H1 (cell line): ENCODE data around the gene CIRBP. TPM values are rescaled to one million over a fixed set of nuclear protein-coding genes. Genes with fewer than 3 reads are reported as not detected.
A peak's percentile ranks its signal among the peaks of the same experiment; 100 is the strongest.

Experiments used
- CTCF ChIA-PET: fragments of 300-600 bp; sonication (Branson Sonifier 250); formaldehyde crosslinking; loops from one replicate; lab custom pipeline; 2021; ENCODE audit not compliant: partially characterized antibody; lab: Charles Lee
- POLR2A ChIA-PET: fragments of 300-600 bp; sonication (Branson Sonifier 250); formaldehyde crosslinking; loops from one replicate; lab custom pipeline; 2021; ENCODE audit warnings: inconsistent platforms; ENCODE audit not compliant: partially characterized antibody; lab: Charles Lee
- DNase-seq, 2 experiments: peaks; one replicate each; pipeline versions ENCODE4 v3.0.0 to v3.0.0-alpha.2; 2010 to 2022; ENCODE audit warnings: low spot score in 2 of 2, low read depth in 1 of 2, mixed read lengths in 1 of 2
- FAIRE-seq: peaks from 2 replicates; lab custom pipeline; 2011; peaks lifted over from hg19 to GRCh38; lab: Jason Lieb, UNC
- H2AFZ ChIP-seq: 2 replicates; pipeline ENCODE4 v1.8.1; 2012; ENCODE audit warnings: low read length, inconsistent platforms
- H2AK5ac ChIP-seq: 2 replicates; pipeline ENCODE4 v1.6.1; 2013; ENCODE audit warnings: low read depth, low read length
- H2BK120ac ChIP-seq: replicated peaks from 2 replicates; pipeline ENCODE3; 2013; ENCODE audit warnings: low read depth, low read length, inconsistent platforms
- H2BK12ac ChIP-seq: 2 replicates; pipeline ENCODE4 v1.6.1; 2013; ENCODE audit warnings: low read depth, low read length
- H2BK15ac ChIP-seq: 2 replicates; pipeline ENCODE4 v1.6.1; 2013; ENCODE audit warnings: low read length
- H2BK20ac ChIP-seq: 2 replicates; pipeline ENCODE4 v1.6.1; 2013; ENCODE audit warnings: low read length
- H2BK5ac ChIP-seq: 2 replicates; pipeline ENCODE4 v1.6.1; 2013; ENCODE audit warnings: low read depth, low read length
- H3K14ac ChIP-seq: 2 replicates; pipeline ENCODE4 v1.6.1; 2013; ENCODE audit warnings: inconsistent platforms; ENCODE audit not compliant: insufficient read length
- H3K18ac ChIP-seq: 2 replicates; pipeline ENCODE4 v1.6.1; 2013; ENCODE audit warnings: low read length; ENCODE audit errors: extremely low read depth
- H3K23ac ChIP-seq: 2 replicates; pipeline ENCODE4 v1.6.1; 2013; ENCODE audit warnings: inconsistent platforms; ENCODE audit not compliant: insufficient read length
- H3K23me2 ChIP-seq: 2 replicates; pipeline ENCODE4 v1.6.1; 2013; ENCODE audit warnings: low read depth, low read length
- H3K27ac ChIP-seq: 2 replicates; pipeline ENCODE4 v1.6.1; 2011; ENCODE audit warnings: low read depth, low read length, inconsistent platforms
- H3K27me3 ChIP-seq, 4 experiments: replicated peaks in 1 of 4; 1 replicate in 1 of 4; 2 replicates in 3 of 4; pipeline versions ENCODE4 v1.6.1 to v1.8.1; 2011 to 2013; ENCODE audit warnings: low read length in 3 of 4, mild to moderate bottlenecking in 3 of 4, inconsistent platforms in 2 of 4, mixed read lengths in 2 of 4, moderate library complexity in 1 of 4; ENCODE audit not compliant: control insufficient read depth in 3 of 4, insufficient read depth in 3 of 4; ENCODE audit errors: extremely low read depth in 1 of 4
- H3K36me3 ChIP-seq, 4 experiments: 2 replicates each; pipeline versions ENCODE4 v1.6.1 to v1.8.1; 2011 to 2013; ENCODE audit warnings: mild to moderate bottlenecking in 4 of 4, low read length in 3 of 4, moderate library complexity in 2 of 4, control low read depth in 1 of 4, inconsistent platforms in 1 of 4; ENCODE audit not compliant: insufficient read depth in 4 of 4, control insufficient read depth in 2 of 4
- H3K4ac ChIP-seq: replicated peaks from 2 replicates; pipeline ENCODE3; 2013; ENCODE audit warnings: low read length, low read depth, mixed read lengths, inconsistent platforms; ENCODE audit not compliant: insufficient read length
- H3K4me1 ChIP-seq, 4 experiments: replicated peaks in 1 of 4; 1 replicate in 1 of 4; 2 replicates in 3 of 4; pipeline versions ENCODE4 v1.6.1 to v1.8.1; 2011 to 2013; ENCODE audit warnings: low read length in 3 of 4, inconsistent platforms in 2 of 4, mixed read lengths in 1 of 4; ENCODE audit not compliant: insufficient read depth in 4 of 4, control insufficient read depth in 3 of 4
- H3K4me2 ChIP-seq, 2 experiments: 2 replicates each; pipeline versions ENCODE4 v1.6.1 to v1.8.1; 2011 to 2013; ENCODE audit warnings: low read depth in 2 of 2, low read length in 2 of 2, control low read depth in 1 of 2, inconsistent platforms in 1 of 2, mild to moderate bottlenecking in 1 of 2; ENCODE audit not compliant: insufficient read depth in 1 of 2
- H3K4me3 ChIP-seq, 4 experiments: fragments of 200-600, 300-600 bp in 1 of 4; sonication (generic), shearing (Covaris generic), sonication (Bioruptor Twin) in 1 of 4; 2 replicates each; pipeline versions ENCODE4 v1.5.1 to v1.8.1; 2011 to 2016; ENCODE audit warnings: low read length in 4 of 4, low read depth in 3 of 4, control low read depth in 2 of 4, inconsistent platforms in 2 of 4, mild to moderate bottlenecking in 2 of 4, mixed read lengths in 1 of 4, moderate library complexity in 1 of 4; ENCODE audit not compliant: insufficient read depth in 2 of 4; ENCODE audit errors: extremely low read depth in 1 of 4
- H3K56ac ChIP-seq: replicated peaks from 2 replicates; pipeline ENCODE3; 2013; ENCODE audit warnings: low read depth, mild to moderate bottlenecking, mixed read lengths, low read length, inconsistent platforms; ENCODE audit not compliant: insufficient read length
- H3K79me1 ChIP-seq: 2 replicates; pipeline ENCODE4 v1.6.1; 2013; ENCODE audit warnings: low read depth, low read length, control low read depth
- H3K79me2 ChIP-seq, 2 experiments: 2 replicates each; pipeline versions ENCODE4 v1.6.1 to v1.8.1; 2012 to 2013; ENCODE audit warnings: low read length in 2 of 2, mild to moderate bottlenecking in 2 of 2, inconsistent platforms in 1 of 2; ENCODE audit not compliant: insufficient read depth in 2 of 2, control insufficient read depth in 1 of 2
- H3K9ac ChIP-seq, 4 experiments: replicated peaks in 1 of 4; 1 replicate in 1 of 4; 2 replicates in 3 of 4; pipeline versions ENCODE4 v1.6.1 to v1.8.1; 2011 to 2013; ENCODE audit warnings: low read depth in 3 of 4, low read length in 3 of 4, control low read depth in 2 of 4, mild to moderate bottlenecking in 2 of 4, moderate library complexity in 2 of 4, inconsistent platforms in 1 of 4; ENCODE audit errors: extremely low read depth in 1 of 4
- H3K9me3 ChIP-seq, 2 experiments: 2 replicates each; pipeline versions ENCODE4 v1.6.1 to v1.8.1; 2012 to 2013; ENCODE audit warnings: mild to moderate bottlenecking in 2 of 2, moderate library complexity in 2 of 2, control low read depth in 1 of 2, inconsistent platforms in 1 of 2, low read depth in 1 of 2, low read length in 1 of 2, mixed read lengths in 1 of 2; ENCODE audit not compliant: insufficient read depth in 2 of 2
- H4K20me1 ChIP-seq, 2 experiments: replicated peaks in 1 of 2; 2 replicates each; pipeline versions ENCODE3 to v1.8.1; 2011 to 2013; ENCODE audit warnings: inconsistent platforms in 2 of 2, low read length in 2 of 2, mild to moderate bottlenecking in 1 of 2; ENCODE audit not compliant: insufficient read depth in 2 of 2, control insufficient read depth in 1 of 2
- H4K5ac ChIP-seq: 2 replicates; pipeline ENCODE4 v1.6.1; 2013; ENCODE audit warnings: low read length, low read depth, mixed read lengths, inconsistent platforms; ENCODE audit not compliant: insufficient read length
- H4K8ac ChIP-seq: 2 replicates; pipeline ENCODE4 v1.8.0; 2013; ENCODE audit warnings: mild to moderate bottlenecking, moderate library complexity, low read length, inconsistent platforms; ENCODE audit not compliant: insufficient read depth; ENCODE audit errors: extremely low read depth
- H4K91ac ChIP-seq: replicated peaks from 2 replicates; pipeline ENCODE3; 2013; ENCODE audit warnings: low read length, mixed read lengths, inconsistent platforms; ENCODE audit not compliant: insufficient read length
- ASH2L ChIP-seq: fragments of 200-600, 300-600 bp; sonication (generic); IDR thresholded peaks from one replicate; pipeline ENCODE4 v1.7.1; 2017; ENCODE audit warnings: low read length
- BACH1 ChIP-seq: IDR thresholded peaks from 2 replicates; pipeline ENCODE4 v1.6.1; 2012; ENCODE audit warnings: low read length, improper control_type of control experiment
- EGR1 ChIP-seq: IDR thresholded peaks from 2 replicates; pipeline ENCODE4 v1.6.1; 2011; ENCODE audit warnings: low read depth, low read length, borderline replicate concordance
- EP300 ChIP-seq, 2 experiments: IDR thresholded peaks; 1 replicate in 1 of 2; 2 replicates in 1 of 2; pipeline ENCODE4 v1.6.1; 2011 to 2012; ENCODE audit warnings: low read depth in 2 of 2, low read length in 2 of 2, mild to moderate bottlenecking in 2 of 2, borderline replicate concordance in 1 of 2, inconsistent platforms in 1 of 2, moderate library complexity in 1 of 2
- JUN ChIP-seq: IDR thresholded peaks from 2 replicates; pipeline ENCODE4 v1.6.1; 2011; ENCODE audit warnings: low read depth, mild to moderate bottlenecking, improper control_type of control experiment, low read length
- KDM1A ChIP-seq: fragments of 200-600, 300-600 bp; sonication (generic); IDR thresholded peaks from 2 replicates; pipeline ENCODE4 v1.7.1; 2016; ENCODE audit warnings: mild to moderate bottlenecking, low read length, borderline replicate concordance
- KDM4A ChIP-seq: IDR thresholded peaks from one replicate; pipeline ENCODE4 v1.7.1; 2012; ENCODE audit warnings: low read depth, mild to moderate bottlenecking, moderate library complexity, low read length, inconsistent platforms; ENCODE audit not compliant: severe bottlenecking
- POLR2A ChIP-seq, 2 experiments: IDR thresholded peaks; 1 replicate in 1 of 2; 2 replicates in 1 of 2; pipeline ENCODE4 v1.6.1; 2011; ENCODE audit warnings: low read depth in 2 of 2, low read length in 2 of 2, mild to moderate bottlenecking in 2 of 2; ENCODE audit errors: control extremely low read depth in 1 of 2
- USF2 ChIP-seq: IDR thresholded peaks from 2 replicates; pipeline ENCODE4 v1.6.1; 2011; ENCODE audit warnings: low read length, improper control_type of control experiment
- WGBS, 2 experiments: shearing (Covaris generic) in 1 of 2; methylation state at CpG; one replicate each; pipeline versions ENCODE4 v1.1.6 to v1.1.7; 2013 to 2015; ENCODE audit warnings: low lambda C conversion rate in 2 of 2, mixed read lengths in 2 of 2, inconsistent platforms in 1 of 2, low coverage in 1 of 2, missing lambda C conversion rate in 1 of 2; ENCODE audit not compliant: insufficient replicate concordance in 2 of 2, insufficient coverage in 1 of 2, insufficient read length in 1 of 2; ENCODE audit errors: extremely low coverage in 1 of 2, missing lambda C conversion rate in 1 of 2; 5-methylcytosine and 5-hydroxymethylcytosine counted together
- polyA plus RNA-seq, 7 experiments: library from polyadenylated mRNA; depleted of rRNA in 3 of 7; stranded (reverse) in 5 of 7; unstranded in 2 of 7; fragments of >200 nt in 5 of 7; fragments of 200-250 nt in 2 of 7; gene quantifications; 1 replicate in 5 of 7; 2 replicates in 1 of 7; 4 replicates in 1 of 7; pipeline versions ENCODE4 v1.2.1 to v1.2.3, GENCODE V29; 2011 to 2013; ENCODE audit warnings: missing spikeins in 2 of 7, mixed read lengths in 2 of 7
- total RNA-seq: library from RNA; stranded (reverse); fragmentation: NEBNext Ultra II Directional; extraction: Animal tissue kit (Norgen Biotek cat#: 25700); gene quantifications from 2 replicates; pipeline ENCODE4 v1.2.1, GENCODE V29; 2021

Gene CIRBP
- total and polyA plus RNA-seq, 2 of the 8 experiments (the other 6 are each of a cell fraction or from before 2014, with no cell fraction given) = 175 to 199 TPM

- peaks cover 0 to 13% (median 8%) of the 10 kb centered on the region in 4 experiments; a peak in 5 of 7 replicates for H3K4me1 ChIP-seq
- no peaks in the 10 kb centered on the region for H3K27me3 ChIP-seq
- no peak overlapping the region for H2AFZ ChIP-seq
- H2BK5ac ChIP-seq = no peak overlapping the region
- no peak overlapping the region for H3K4ac ChIP-seq
- TF ChIP-seq USF2 (no peak), POLR2A (IDR thresholded peaks at IDR 0.05; ENCODE audit: control extremely low read depth in 1 of 2, low read depth in 2 of 2, low read length in 2 of 2) (no peak), KDM4A (peak; percentile 38), KDM1A (no peak), JUN (no peak), EP300 (IDR thresholded peaks at IDR 0.05; ENCODE audit: borderline replicate concordance in 1 of 2, low read depth in 2 of 2, low read length in 2 of 2) (no peak), BACH1 (no peak), ASH2L (no peak), EGR1 (peak; percentile 5; the same call in 1 of the 2 replicates)
- no peak overlapping the region for H2BK12ac ChIP-seq
- peaks cover 12% of the 10 kb centered on the region; the same call in 1 of the 2 replicates for H3K23me2 ChIP-seq
- H3K36me3 ChIP-seq = peaks cover 4 to 30% (median 7%) of the 10 kb centered on the region in 4 experiments; a peak in 5 of 8 replicates
- ChIA-PET POLR2A (interaction anchor here (0.9 to 1.6 kb wide), 6 partner anchors 13 to 165 kb away, joined by 3 to 8 read pairs (median 4); no protein-coding TSS in a partner anchor), CTCF (interaction anchor here (0.9 to 2.3 kb wide), 5 partner anchors 14 to 125 kb away, joined by 3 to 10 read pairs (median 4); no protein-coding TSS in a partner anchor)
- H2BK120ac ChIP-seq = no peak overlapping the region
- 0% methylated on average over 8 of the region's 60 CpGs; no CpG with 5 or more reads in 1 of the 2 experiments for WGBS, 2 experiments
- H3K79me2 ChIP-seq = peaks cover 0 to 2% of the 10 kb centered on the region in 2 experiments; a peak in 1 of 4 replicates
- FAIRE-seq (no peak), DNase-seq (peak in 1 of 2 experiments; percentile 66)
- H4K8ac ChIP-seq = peak overlapping the region; percentile 51; the same call in 1 of the 2 replicates
- H2BK20ac ChIP-seq = no peak overlapping the region
- no peak overlapping the region for H2BK15ac ChIP-seq
- H3K18ac ChIP-seq = peak overlapping the region; percentile 78
- peak overlapping the region; percentile 67 to 75 (median 70) for H3K4me3 ChIP-seq
- H3K27ac ChIP-seq = no peak overlapping the region
- peak overlapping the region; percentile 56 to 82 for H3K4me2 ChIP-seq
- no peak overlapping the region for H2AK5ac ChIP-seq
- no peaks in the 10 kb centered on the region for H3K9me3 ChIP-seq
- 0 out of 2 replicates have a peak, but pooled peaks cover 3% of the 10 kb centered on the region for H3K79me1 ChIP-seq
- H3K23ac ChIP-seq = no peak overlapping the region
- H4K91ac ChIP-seq = no peak overlapping the region
- H4K5ac ChIP-seq = no peak overlapping the region
- H3K56ac ChIP-seq = no peak overlapping the region
- H4K20me1 ChIP-seq = peaks cover 2 to 18% of the 10 kb centered on the region in 2 experiments
- H3K9ac ChIP-seq = peak overlapping the region in 3 of 4 experiments; percentile 13 to 63 (median 38); a peak in 4 of 7 replicates
- H3K14ac ChIP-seq = no peak overlapping the region
These were observed 32.0 kb upstream of the CIRBP start for GRCh38 chr19:1237027-1237659.
